HepG2 (cell line): Measurements from ENCODE around the gene PIANP. TPM values are rescaled to one million over a fixed set of nuclear protein-coding genes. Genes with fewer than 3 reads are reported as not detected.
A peak's percentile ranks its signal among the peaks of the same experiment; 100 is the strongest.

ENCODE experiments used
- ATAC-seq: fragments of 200-7000 bp; cut with Tn5 transposase; 3 replicates; pipeline ENCODE4 v1.9.1; 2020; ENCODE audit warnings: mild to moderate bottlenecking, moderate library complexity
- BruUV-seq: library from RNA; stranded (reverse); fragments of 400-500 nt; replicated peaks from 2 replicates; lab custom pipeline; 2021; lab: Mats Ljungman, UMichigan
- CTCF ChIA-PET: fragments of 300-600 bp; formaldehyde crosslinking; extraction: SDS; loops from one replicate; lab custom pipeline; 2021; ENCODE audit warnings: low total read pairs, inconsistent platforms, low intra/inter-chr PET ratio; lab: Yijun Ruan, JAX
- POLR2A ChIA-PET: fragments of 350-600 bp; sonication (Branson Sonifier 250); formaldehyde crosslinking; loops from one replicate; lab custom pipeline; 2020; ENCODE audit warnings: antibody characterized with exemption, inconsistent platforms; lab: Yijun Ruan, JAX
- DNase-seq: peaks from one replicate; pipeline ENCODE4 v3.0.0-alpha.2; 2015; ENCODE audit warnings: low spot score
- FAIRE-seq: peaks from 3 replicates; lab custom pipeline; 2011; peaks lifted over from hg19 to GRCh38; lab: Jason Lieb, UNC
- H2AFZ ChIP-seq: one replicate; pipeline ENCODE4 v1.6.1; 2011; ENCODE audit warnings: low read length, inconsistent platforms
- H3K27ac ChIP-seq: fragments of 300-600 bp; 3 replicates; pipeline ENCODE4 v1.8.0; 2011; ENCODE audit warnings: mixed run types, mild to moderate bottlenecking, mixed read lengths, low read length, inconsistent platforms; ENCODE audit not compliant: insufficient read depth; ENCODE audit errors: extremely low read length
- H3K27me3 ChIP-seq, 2 experiments: fragments of 200-600 bp in 1 of 2; 2 replicates in 1 of 2; 3 replicates in 1 of 2; pipeline versions ENCODE4 v1.6.0 to v1.8.0; 2011; ENCODE audit warnings: low read length in 2 of 2, mild to moderate bottlenecking in 2 of 2, moderate library complexity in 2 of 2, inconsistent platforms in 1 of 2; ENCODE audit not compliant: insufficient read depth in 2 of 2, control insufficient read depth in 1 of 2
- H3K36me3 ChIP-seq, 2 experiments: fragments of 200-600 bp in 1 of 2; replicated peaks in 1 of 2; 2 replicates in 1 of 2; 3 replicates in 1 of 2; pipeline versions ENCODE4 v1.5.1 to v1.8.0; 2011; ENCODE audit warnings: low read length in 2 of 2, inconsistent platforms in 1 of 2; ENCODE audit not compliant: insufficient read depth in 2 of 2, control insufficient read depth in 1 of 2
- H3K4me1 ChIP-seq: 2 replicates; pipeline ENCODE4 v1.5.1; 2012; ENCODE audit warnings: low read length, inconsistent platforms; ENCODE audit not compliant: insufficient read depth
- H3K4me2 ChIP-seq: 2 replicates; pipeline ENCODE4 v1.6.0; 2011; ENCODE audit warnings: low read depth, low read length, inconsistent platforms
- H3K4me3 ChIP-seq, 3 experiments: fragments of 200-600 bp in 1 of 3; sonication (generic), shearing (Covaris generic) in 1 of 3; replicated peaks in 1 of 3; 2 replicates each; pipeline ENCODE4 v1.5.1; 2011 to 2016; ENCODE audit warnings: low read length in 3 of 3, inconsistent platforms in 2 of 3, low read depth in 2 of 3, mild to moderate bottlenecking in 2 of 3, control low read depth in 1 of 3, mixed read lengths in 1 of 3; ENCODE audit not compliant: insufficient read depth in 1 of 3
- H3K79me2 ChIP-seq: one replicate; pipeline ENCODE4 v1.6.1; 2011; ENCODE audit warnings: low read length, inconsistent platforms; ENCODE audit not compliant: insufficient read depth
- H3K9ac ChIP-seq: 2 replicates; pipeline ENCODE4 v1.6.0; 2011; ENCODE audit warnings: mild to moderate bottlenecking, low read depth, low read length, inconsistent platforms; ENCODE audit not compliant: insufficient read depth
- H3K9me3 ChIP-seq: 2 replicates; pipeline ENCODE4 v1.5.1; 2012; ENCODE audit warnings: mild to moderate bottlenecking, low read length
- H4K20me1 ChIP-seq: 2 replicates; pipeline ENCODE4 v1.6.0; 2011; ENCODE audit warnings: inconsistent platforms, mild to moderate bottlenecking, low read length, moderate library complexity; ENCODE audit not compliant: insufficient read depth
- ATM ChIP-seq: fragments of 450-650 bp; IDR thresholded peaks from 2 replicates; pipeline ENCODE4 v1.7.1; 2017; ENCODE audit warnings: mild to moderate bottlenecking, borderline replicate concordance
- MIXL1 ChIP-seq: IDR thresholded peaks from 2 replicates; pipeline ENCODE4 v1.6.1; 2016
- MTERF4 ChIP-seq: sonication (generic); formaldehyde crosslinking; IDR thresholded peaks from 2 replicates; pipeline ENCODE4 v1.8.0; 2023; ENCODE audit warnings: mild to moderate bottlenecking, missing genetic modification reagents
- PHF20 ChIP-seq: sonication (generic); formaldehyde crosslinking; IDR thresholded peaks from 2 replicates; pipeline ENCODE4 v1.5.0; 2020; ENCODE audit warnings: mild to moderate bottlenecking, missing genetic modification reagents
- SIX1 ChIP-seq: sonication (generic); formaldehyde crosslinking; IDR thresholded peaks from 2 replicates; pipeline ENCODE4 v1.4.0; 2020; ENCODE audit warnings: missing genetic modification reagents, borderline replicate concordance
- SPEN ChIP-seq: sonication (generic); formaldehyde crosslinking; IDR thresholded peaks from 2 replicates; pipeline ENCODE4 v1.5.1; 2020; ENCODE audit warnings: low read depth, mild to moderate bottlenecking, missing genetic modification reagents
- SRF ChIP-seq: IDR thresholded peaks from 2 replicates; pipeline ENCODE4 v1.6.1; 2011; ENCODE audit warnings: mild to moderate bottlenecking, low read depth, low read length, moderate library complexity
- ZBTB39 ChIP-seq: sonication (generic); formaldehyde crosslinking; IDR thresholded peaks from 2 replicates; pipeline ENCODE4 v1.5.0; 2020; ENCODE audit warnings: missing genetic modification reagents
- ZFP90 ChIP-seq: sonication (generic); formaldehyde crosslinking; IDR thresholded peaks from 2 replicates; pipeline ENCODE4 v1.8.0; 2022; ENCODE audit warnings: missing genetic modification reagents, mild to moderate bottlenecking, inconsistent platforms, borderline replicate concordance
- ZFX ChIP-seq: sonication (generic); formaldehyde crosslinking; IDR thresholded peaks from 2 replicates; pipeline ENCODE4 v1.4.0; 2020; ENCODE audit warnings: mild to moderate bottlenecking, low read depth, missing genetic modification reagents, moderate library complexity
- ZKSCAN1 ChIP-seq: fragments of 150-350 bp; IDR thresholded peaks from 2 replicates; pipeline ENCODE4 v1.6.1; 2014; ENCODE audit warnings: low read length
- ZMYM3 ChIP-seq: sonication (generic); formaldehyde crosslinking; IDR thresholded peaks from 2 replicates; pipeline ENCODE4 v1.5.1; 2020; ENCODE audit warnings: mild to moderate bottlenecking, missing genetic modification reagents
- ZNF33B ChIP-seq: sonication (generic); formaldehyde crosslinking; IDR thresholded peaks from 2 replicates; pipeline ENCODE4 v1.5.1; 2020; ENCODE audit warnings: mild to moderate bottlenecking, missing genetic modification reagents
- ZNF503 ChIP-seq: sonication (generic); formaldehyde crosslinking; IDR thresholded peaks from 2 replicates; pipeline ENCODE4 v1.4.0; 2020; ENCODE audit warnings: missing genetic modification reagents
- ZNF512 ChIP-seq: sonication (generic); formaldehyde crosslinking; IDR thresholded peaks from 2 replicates; pipeline ENCODE4 v1.4.0; 2020; ENCODE audit warnings: mild to moderate bottlenecking, missing genetic modification reagents
- ZNF556 ChIP-seq: sonication (generic); formaldehyde crosslinking; IDR thresholded peaks from 2 replicates; pipeline ENCODE4 v1.4.0; 2020; ENCODE audit warnings: mild to moderate bottlenecking, missing genetic modification reagents, borderline replicate concordance
- ZNF780A ChIP-seq: sonication (generic); formaldehyde crosslinking; IDR thresholded peaks from 2 replicates; pipeline ENCODE4 v1.8.0; 2022; ENCODE audit warnings: mild to moderate bottlenecking, missing genetic modification reagents, moderate library complexity
- WGBS: methylation state at CpG from one replicate; pipeline ENCODE4 v1.1.6; 2017; ENCODE audit warnings: low lambda C conversion rate; 5-methylcytosine and 5-hydroxymethylcytosine counted together
- in situ Hi-C: cut with HindIII; loops from 2 replicates; pipeline ENCODE4 v1.10.0; 2017; ENCODE audit warnings: low pct_unique_long_range_greater_than_20kb; ENCODE audit not compliant: extremely low pct_ligation_motif_present
- intact Hi-C: fragments of 100-400 bp; cut with micrococcal nuclease; formaldehyde crosslinking; loops from one replicate; pipeline ENCODE4 v1.10.0; 2022; ENCODE audit not compliant: unreplicated experiment
- polyA plus RNA-seq, 8 experiments: library from polyadenylated mRNA; depleted of rRNA in 3 of 8; stranded (reverse) in 7 of 8; unstranded in 1 of 8; fragments of >200 nt; fragmentation: Illumina TruSeq in 4 of 8; extraction: Trizol in 4 of 8; gene quantifications; 2 replicates each; pipeline versions ENCODE4 v1.2.1 to v1.2.3, GENCODE V29; 2011 to 2016; ENCODE audit warnings: low read depth in 4 of 8, missing spikeins in 1 of 8, mixed read lengths in 1 of 8; ENCODE audit not compliant: insufficient read depth in 1 of 8
- total RNA-seq, 5 experiments: library from RNA; depleted of rRNA; stranded (reverse); fragments of >200 nt; fragmentation: Illumina TruSeq; extraction: Trizol; gene quantifications; 2 replicates each; pipeline ENCODE4 v1.2.3, GENCODE V29; 2016; ENCODE audit warnings: low read depth in 1 of 5

Gene PIANP
- total and polyA plus RNA-seq, 2 of the 13 experiments (the other 11 are each of a cell fraction or from before 2014, with no cell fraction given) = not detected

GRCh38 chr12:6688543-6688998 lies 12.0 kb downstream of the PIANP start:
- FAIRE-seq (peak; percentile 62), DNase-seq (no peak), ATAC-seq (peak; percentile 10)
- no peak overlapping the region for H2AFZ ChIP-seq
- peak overlapping the region; percentile 98 for H3K9ac ChIP-seq
- CTCF ChIA-PET = no interaction called here
- no peaks in the 10 kb centered on the region for H3K9me3 ChIP-seq
- peak overlapping the region; percentile 98 for H3K27ac ChIP-seq
- H3K27me3 ChIP-seq = no peaks in the 10 kb centered on the region; a peak in 2 of 5 replicates
- peaks cover 53% of the 10 kb centered on the region for H3K79me2 ChIP-seq
- peak overlapping the region; percentile 88 to 99 (median 89) for H3K4me3 ChIP-seq
- no TSS peak for BruUV-seq
- H4K20me1 ChIP-seq = peaks cover 8% of the 10 kb centered on the region
- H3K4me2 ChIP-seq = peak overlapping the region; percentile 95
- in situ Hi-C loops (no loop called here), intact Hi-C loops (loop anchor here (2.0 to 5.0 kb wide), 4 partner anchors 36 to 131 kb away; partner anchors contain the start of genes COPS7A, IFFO1 and MLF2)
- POLR2A ChIA-PET = interaction anchor here (0.6 to 2.1 kb wide), 31 partner anchors 10 to 378 kb away, joined by 3 to 111 read pairs (median 5); partner anchors contain the start of genes C12orf57, CDCA3, COPS7A and GAPDH
- peaks cover 53% of the 10 kb centered on the region for H3K4me1 ChIP-seq
- H3K36me3 ChIP-seq = peaks cover 0 to 3% of the 10 kb centered on the region in 2 experiments; a peak in 2 of 5 replicates
- WGBS = 0% methylated on average over 10 of the region's 13 CpGs
- TF ChIP-seq MTERF4 (CRISPR knock-in tag) (peak; percentile 35; the same call in 1 of the 2 replicates), MIXL1 (CRISPR knock-in tag) (no peak), ZBTB39 (CRISPR knock-in tag) (peak; percentile 73; the same call in 1 of the 2 replicates), ZNF780A (CRISPR knock-in tag) (no peak), ZNF512 (peak; percentile 37; the same call in 1 of the 2 replicates), ZKSCAN1 (no peak), SRF (no peak), ZNF33B (CRISPR knock-in tag) (no peak), ATM (no peak), SPEN (CRISPR knock-in tag) (no peak), SIX1 (CRISPR knock-in tag) (no peak), ZFP90 (CRISPR knock-in tag) (0 out of 2 replicates have a peak, but pooled peaks have one; percentile 22), ZNF556 (no peak), ZNF503 (CRISPR knock-in tag) (no peak), ZMYM3 (no peak), PHF20 (peak; percentile 62; the same call in 1 of the 2 replicates), ZFX (CRISPR knock-in tag) (peak; percentile 87)
